A549 (cell line): ENCODE data around the gene ZNF608.

Experiments
- CBX8 ChIP-seq: fragments of 200-600 bp; sonication (generic); IDR thresholded peaks from 2 replicates; pipeline ENCODE4 v1.6.1; 2016
- CHD2 ChIP-seq: fragments of 150-350 bp; IDR thresholded peaks from 2 replicates; pipeline ENCODE4 v1.6.1; 2014; ENCODE audit warnings: low read length; ENCODE audit not compliant: partially characterized antibody
- MAFK ChIP-seq: fragments of 450-650 bp; IDR thresholded peaks from 2 replicates; pipeline ENCODE4 v1.6.1; 2014; ENCODE audit not compliant: partially characterized antibody
- MAZ ChIP-seq: fragments of 150-350 bp; IDR thresholded peaks from 2 replicates; pipeline ENCODE4 v1.6.1; 2014; ENCODE audit warnings: antibody characterized with exemption, low read depth, low read length, borderline replicate concordance
- NR3C1 ChIP-seq: fragments of >200 bp; sonication (Bioruptor Twin); formaldehyde crosslinking; IDR thresholded peaks from 3 replicates; pipeline ENCODE4 v1.6.1; 2017
- POLR2A ChIP-seq: IDR thresholded peaks from 2 replicates; pipeline ENCODE4 v1.6.1; 2012; ENCODE audit warnings: mild to moderate bottlenecking, low read length
- RFX5 ChIP-seq: fragments of 450-650 bp; IDR thresholded peaks from 2 replicates; pipeline ENCODE4 v1.7.1; 2014; ENCODE audit warnings: antibody characterized with exemption, mild to moderate bottlenecking, moderate library complexity
- SMC3 ChIP-seq: fragments of >200 bp; sonication (Bioruptor Twin); formaldehyde crosslinking; IDR thresholded peaks from 3 replicates; pipeline ENCODE4 v1.6.1; 2018; ENCODE audit warnings: inconsistent platforms
- ZC3H11A ChIP-seq: fragments of 450-650 bp; IDR thresholded peaks from 2 replicates; pipeline ENCODE4 v1.6.1; 2014; ENCODE audit warnings: antibody characterized with exemption, mild to moderate bottlenecking
- ZSCAN20 ChIP-seq: fragments of 250-450 bp; sonication (Bioruptor Pico); IDR thresholded peaks from 2 replicates; pipeline ENCODE4 v1.8.0; 2022; ENCODE audit warnings: mild to moderate bottlenecking, moderate library complexity
- TF ChIP-seq, protein P1 (sequence below): fragments of >200 bp; sonication (Bioruptor Twin); formaldehyde crosslinking; IDR thresholded peaks from 3 replicates; pipeline ENCODE4 v1.5.1; 2016
- TF ChIP-seq, protein P2 (sequence below): IDR thresholded peaks from 2 replicates; pipeline ENCODE4 v1.6.1; 2012
- TF ChIP-seq, protein P3 (sequence below): IDR thresholded peaks from 2 replicates; pipeline ENCODE4 v1.6.1; 2012; ENCODE audit warnings: low read depth, borderline replicate concordance

DNA sequence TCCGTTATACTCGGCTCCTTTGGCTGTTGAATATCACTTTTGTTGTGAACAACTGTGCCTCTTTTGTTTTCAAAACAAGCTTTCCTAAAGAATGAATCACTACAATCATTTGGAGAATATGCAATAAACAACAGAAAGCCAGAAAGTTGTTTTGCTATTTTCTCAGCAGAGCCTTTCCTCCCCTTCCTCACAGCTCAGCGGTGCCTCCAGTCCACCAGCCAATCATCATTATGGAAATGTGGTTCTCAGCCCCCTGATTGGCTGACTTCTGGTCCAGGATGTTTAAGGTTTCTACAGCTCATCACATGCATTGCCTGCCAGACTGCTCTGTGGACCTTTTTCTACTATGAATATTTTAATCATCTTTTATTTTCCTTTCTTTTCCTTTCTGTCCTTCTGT, 9.1 kb upstream of the ZNF608 start:
- TF ChIP-seq ZSCAN20 (CRISPR knock-in tag) (no peak), POLR2A (no peak), NR3C1 (no peak), SMC3 (no peak), RFX5 (no peak), MAZ (no peak), CBX8 (no peak), MAFK (no peak), CHD2 (no peak), ZC3H11A (no peak)
- TF ChIP-seq, protein P1, sequence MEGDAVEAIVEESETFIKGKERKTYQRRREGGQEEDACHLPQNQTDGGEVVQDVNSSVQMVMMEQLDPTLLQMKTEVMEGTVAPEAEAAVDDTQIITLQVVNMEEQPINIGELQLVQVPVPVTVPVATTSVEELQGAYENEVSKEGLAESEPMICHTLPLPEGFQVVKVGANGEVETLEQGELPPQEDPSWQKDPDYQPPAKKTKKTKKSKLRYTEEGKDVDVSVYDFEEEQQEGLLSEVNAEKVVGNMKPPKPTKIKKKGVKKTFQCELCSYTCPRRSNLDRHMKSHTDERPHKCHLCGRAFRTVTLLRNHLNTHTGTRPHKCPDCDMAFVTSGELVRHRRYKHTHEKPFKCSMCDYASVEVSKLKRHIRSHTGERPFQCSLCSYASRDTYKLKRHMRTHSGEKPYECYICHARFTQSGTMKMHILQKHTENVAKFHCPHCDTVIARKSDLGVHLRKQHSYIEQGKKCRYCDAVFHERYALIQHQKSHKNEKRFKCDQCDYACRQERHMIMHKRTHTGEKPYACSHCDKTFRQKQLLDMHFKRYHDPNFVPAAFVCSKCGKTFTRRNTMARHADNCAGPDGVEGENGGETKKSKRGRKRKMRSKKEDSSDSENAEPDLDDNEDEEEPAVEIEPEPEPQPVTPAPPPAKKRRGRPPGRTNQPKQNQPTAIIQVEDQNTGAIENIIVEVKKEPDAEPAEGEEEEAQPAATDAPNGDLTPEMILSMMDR = no peak
- TF ChIP-seq, protein P2, sequence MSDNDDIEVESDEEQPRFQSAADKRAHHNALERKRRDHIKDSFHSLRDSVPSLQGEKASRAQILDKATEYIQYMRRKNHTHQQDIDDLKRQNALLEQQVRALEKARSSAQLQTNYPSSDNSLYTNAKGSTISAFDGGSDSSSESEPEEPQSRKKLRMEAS = no peak
- TF ChIP-seq, protein P3, sequence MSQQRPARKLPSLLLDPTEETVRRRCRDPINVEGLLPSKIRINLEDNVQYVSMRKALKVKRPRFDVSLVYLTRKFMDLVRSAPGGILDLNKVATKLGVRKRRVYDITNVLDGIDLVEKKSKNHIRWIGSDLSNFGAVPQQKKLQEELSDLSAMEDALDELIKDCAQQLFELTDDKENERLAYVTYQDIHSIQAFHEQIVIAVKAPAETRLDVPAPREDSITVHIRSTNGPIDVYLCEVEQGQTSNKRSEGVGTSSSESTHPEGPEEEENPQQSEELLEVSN = no peak
